Sigmoid colon (tissue), 4 donors: ENCODE data around the gene TCFL5.

Experiments used
- CTCF ChIP-seq, 4 experiments: fragments of 450-650 bp in 3 of 4; fragments of 200-600 bp in 1 of 4; IDR thresholded peaks; one replicate each; pipeline ENCODE4 v1.5.1; 2016 to 2019; ENCODE audit warnings: antibody characterized with exemption in 4 of 4, mild to moderate bottlenecking in 3 of 4, moderate library complexity in 2 of 4
- EP300 ChIP-seq, 4 donors: sonication (generic); formaldehyde crosslinking; IDR thresholded peaks; one replicate each; pipeline ENCODE4 v1.6.1; 2017; ENCODE audit warnings: antibody characterized with exemption in 4 of 4
- POLR2A ChIP-seq, 2 donors: fragments of 450-650 bp; IDR thresholded peaks; one replicate each; pipeline ENCODE4 v1.6.1; 2016; ENCODE audit warnings: antibody characterized with exemption in 2 of 2, mild to moderate bottlenecking in 2 of 2, moderate library complexity in 2 of 2

GRCh38 chr20:62792182-62792939 lies 69.3 kb downstream of the TCFL5 start:
- TF ChIP-seq CTCF (IDR thresholded peaks at IDR 0.05) (no peak), POLR2A (IDR thresholded peaks at IDR 0.05) (no peak), EP300 (IDR thresholded peaks at IDR 0.05) (no peak)
